Middle frontal gyrus (tissue), 1 donor: ENCODE measurements around the gene VIPR1.
A peak's percentile ranks its signal among the peaks of the same experiment; 100 is the strongest.
"Not testable (repeated sequence)": the region's sequence is repeated elsewhere in the genome, so short reads cannot be mapped to it uniquely, and the experiment has no call there.

Source experiments
- DNase-seq: peaks from one replicate; pipeline ENCODE4 v3.0.0-alpha.2; 2015; ENCODE audit warnings: low spot score; ENCODE audit errors: extremely low spot score

Gene VIPR1

DNA sequence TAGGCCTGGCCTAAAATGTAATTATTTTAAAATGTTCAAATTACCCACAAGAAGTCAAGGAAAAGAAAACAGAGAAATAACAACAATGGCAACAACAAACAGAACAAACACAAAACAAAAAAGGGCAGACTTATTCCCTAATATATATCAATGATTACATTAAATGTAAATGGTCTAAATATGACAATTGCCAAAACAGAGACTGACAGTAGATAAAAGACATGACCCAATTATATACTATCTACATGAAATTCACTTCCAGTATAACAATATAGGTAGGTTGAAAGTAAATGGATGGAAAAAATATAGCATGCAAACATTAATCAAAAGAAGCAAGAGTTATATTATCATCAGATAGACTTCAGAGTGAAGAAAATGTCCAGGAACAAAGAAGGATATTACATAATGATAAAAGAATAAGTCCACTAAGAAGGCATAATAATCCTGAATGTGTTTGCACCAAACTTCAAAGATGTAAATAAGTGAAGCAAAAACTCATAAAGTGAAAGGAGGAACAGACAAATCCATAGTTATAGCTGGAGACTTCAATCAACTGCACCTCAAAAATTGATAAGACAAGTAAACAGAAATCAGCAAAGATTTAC lies 72.8 kb downstream of the VIPR1 start:
- no peak for DNase-seq

DNA sequence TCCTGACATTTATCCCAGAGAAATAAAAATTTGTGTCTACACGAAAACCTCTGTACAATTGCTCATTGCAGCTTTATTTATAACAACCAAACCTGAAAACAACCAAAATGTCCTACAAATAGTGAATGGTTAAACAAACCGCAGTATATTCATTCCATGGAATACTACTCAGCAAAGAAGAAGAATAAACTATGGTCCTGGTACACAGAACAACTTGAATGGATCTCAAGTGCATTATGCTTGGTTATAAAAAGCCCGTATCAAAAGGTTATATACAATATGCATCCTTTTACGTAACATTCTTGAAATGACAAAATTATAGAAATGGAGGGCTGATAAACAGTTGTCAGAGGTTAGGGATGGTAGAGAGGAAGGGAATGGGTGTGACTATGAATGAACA lies 75.6 kb downstream of the VIPR1 start:
- no peak for DNase-seq

- not testable (repeated sequence) for DNase-seq
Observed at GRCh38 chr3:42579346-42579745, 76.9 kb downstream of the VIPR1 start.

DNA sequence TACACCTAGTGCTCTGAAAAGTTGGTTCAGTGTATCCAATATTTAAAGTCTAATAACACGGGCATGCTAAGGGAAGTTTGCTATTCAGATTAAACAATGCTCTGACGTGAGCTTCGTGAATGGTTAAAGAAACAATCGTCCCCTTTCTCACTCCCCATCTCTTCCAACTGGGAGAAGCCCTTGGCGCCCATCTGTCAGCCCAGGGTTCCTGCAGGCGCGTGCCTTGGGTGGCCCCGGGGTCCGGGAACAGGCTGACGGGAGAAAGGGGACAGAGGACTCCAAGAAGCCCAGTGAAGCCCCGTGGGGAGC lies 78.9 kb downstream of the VIPR1 start:
- DNase-seq, result no peak

DNA sequence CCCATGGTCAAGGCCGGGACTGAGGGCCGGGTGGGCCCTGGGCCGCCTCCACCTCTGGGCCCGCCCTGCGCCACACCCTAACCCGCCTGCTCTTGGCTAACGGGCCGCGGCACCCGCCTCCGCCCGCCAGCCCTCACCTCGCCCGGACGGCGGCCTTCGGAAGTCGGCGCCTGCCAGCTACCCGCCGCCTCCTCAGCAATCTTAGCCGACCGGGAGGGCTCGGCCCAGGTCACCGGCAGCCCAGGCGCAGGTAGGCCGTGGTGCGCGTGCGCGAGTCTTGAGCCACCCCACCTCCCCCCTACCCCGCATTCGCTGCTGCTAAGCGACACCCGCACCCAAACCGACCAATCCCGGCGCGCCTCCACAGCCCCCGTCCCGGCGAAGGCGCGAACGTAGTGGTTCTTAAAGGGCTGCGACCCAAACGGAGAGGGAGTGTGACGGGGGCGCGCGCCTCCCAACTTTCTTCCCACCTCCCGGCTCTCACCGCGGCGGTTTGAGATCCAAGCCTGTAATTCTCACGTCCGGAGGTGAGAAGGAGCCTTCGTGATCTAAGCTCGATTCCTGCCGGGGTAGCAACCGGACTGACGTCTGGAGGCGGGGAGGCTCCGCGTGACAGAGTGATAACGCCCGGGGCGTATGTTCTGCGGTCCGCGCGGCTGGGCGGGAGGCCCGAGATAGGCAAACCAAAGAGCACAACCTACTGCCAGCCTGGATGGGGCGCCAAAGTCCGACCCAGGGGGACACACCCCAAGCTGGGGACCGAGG lies 79.4 kb downstream of the VIPR1 start, which contains the start of gene SEC22C:
Gene SEC22C (minus strand): TSS at position 259 of the 765 bp plus-strand sequence. CDS start 12,921 bp downstream, outside the sequence.
- DNase-seq, result peak; percentile 86

DNA sequence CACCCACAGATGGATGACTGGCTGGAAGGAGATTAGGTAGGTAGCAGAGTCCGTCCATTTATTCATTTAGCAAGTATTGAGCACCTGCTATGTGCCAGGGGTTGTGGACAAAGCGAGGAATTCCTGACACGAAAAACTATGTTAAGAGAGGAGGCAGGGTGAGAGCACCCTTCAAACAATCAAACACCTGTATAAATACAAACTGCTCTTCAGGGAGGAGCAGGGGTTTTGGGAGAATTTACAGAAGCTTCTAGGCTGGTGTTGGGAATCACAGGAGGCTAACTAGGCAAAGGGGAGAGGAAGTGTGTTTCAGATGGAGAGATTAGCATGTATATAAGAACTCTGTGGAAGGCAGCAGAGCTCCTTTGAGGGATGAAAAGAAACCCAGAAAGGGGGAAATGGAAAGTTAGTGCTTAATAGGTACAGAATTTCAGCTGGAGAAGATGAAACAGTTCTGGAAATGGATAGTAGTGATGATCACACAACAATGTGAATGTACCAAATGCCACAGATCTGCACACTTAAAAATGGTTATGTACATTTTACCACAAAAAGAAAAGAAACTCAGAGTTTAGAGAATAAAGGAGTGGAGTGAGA lies 80.1 kb downstream of the VIPR1 start:
- no peak for DNase-seq
